Suprapubic skin (tissue), 2 donors: ENCODE data around the gene GRAMD4.

ENCODE experiments used
- EP300 ChIP-seq: sonication (generic); formaldehyde crosslinking; IDR thresholded peaks from one replicate; pipeline ENCODE4 v1.6.1; 2017; ENCODE audit warnings: antibody characterized with exemption
- POLR2A ChIP-seq, 2 donors: fragments of 450-650 bp; IDR thresholded peaks; one replicate each; pipeline ENCODE4 v1.6.1; 2017; ENCODE audit warnings: antibody characterized with exemption in 2 of 2, mild to moderate bottlenecking in 2 of 2, moderate library complexity in 2 of 2

DNA sequence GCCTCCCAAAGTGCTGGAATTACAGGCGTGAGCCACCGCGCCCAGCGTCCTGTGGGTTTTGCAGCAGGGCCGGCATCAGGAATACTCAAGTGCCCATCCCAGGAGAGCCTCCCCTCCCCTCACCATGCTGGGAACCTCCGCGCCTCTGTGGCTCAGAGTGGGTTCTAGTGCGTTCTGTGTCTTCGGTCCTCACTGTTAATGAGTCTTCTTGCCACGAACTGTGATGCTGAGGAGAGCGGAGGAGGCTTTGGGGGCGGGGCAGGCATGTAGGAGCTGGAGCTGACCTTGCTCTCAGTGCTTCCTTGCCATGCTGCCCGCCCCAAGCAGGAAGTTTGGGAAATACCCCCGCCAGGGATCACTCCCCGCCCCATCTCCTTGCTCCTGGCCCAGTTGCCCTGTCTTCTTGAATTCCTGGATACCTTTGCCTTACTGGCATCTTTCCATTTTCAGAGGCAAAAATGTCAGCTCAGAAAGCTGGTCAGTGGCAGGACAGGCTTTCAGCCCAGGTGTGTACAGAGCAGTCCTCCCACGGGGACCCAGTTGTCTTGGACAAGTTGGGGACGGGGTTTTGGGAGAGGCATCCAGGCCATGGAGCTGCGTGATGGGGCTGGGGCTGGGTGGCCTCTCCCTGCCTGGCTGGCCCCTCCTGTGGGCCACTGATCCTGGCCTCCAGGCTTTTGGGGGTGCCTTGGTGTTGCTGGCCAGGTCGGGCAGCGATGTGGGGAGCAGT lies 5.1 kb downstream of the GRAMD4 start:
- TF ChIP-seq POLR2A (IDR thresholded peaks at IDR 0.05) = no peak
- no peak for TF ChIP-seq EP300
